IPS-11a (cell line): ENCODE data around the gene COQ9.
A peak's percentile ranks its signal among the peaks of the same experiment; 100 is the strongest.
"Not testable (repeated sequence)": the region's sequence is repeated elsewhere in the genome, so short reads cannot be mapped to it uniquely, and the experiment has no call there.

Source experiments
- H3K4me3 ChIP-seq: one replicate; pipeline ENCODE4 v1.5.1; 2013; ENCODE audit warnings: low read depth, low read length, control low read depth

COQ9 gene, protein sequence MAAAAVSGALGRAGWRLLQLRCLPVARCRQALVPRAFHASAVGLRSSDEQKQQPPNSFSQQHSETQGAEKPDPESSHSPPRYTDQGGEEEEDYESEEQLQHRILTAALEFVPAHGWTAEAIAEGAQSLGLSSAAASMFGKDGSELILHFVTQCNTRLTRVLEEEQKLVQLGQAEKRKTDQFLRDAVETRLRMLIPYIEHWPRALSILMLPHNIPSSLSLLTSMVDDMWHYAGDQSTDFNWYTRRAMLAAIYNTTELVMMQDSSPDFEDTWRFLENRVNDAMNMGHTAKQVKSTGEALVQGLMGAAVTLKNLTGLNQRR

GRCh38 chr16:57447186-57447962 is at the start of gene COQ9, which contains the start of gene CIAPIN1:
COQ9 (plus strand) TSS chr16:57447479; CDS start chr16:57447506, 27 bp downstream.
CIAPIN1 (minus strand) TSS chr16:57447385; CDS start chr16:57440928, 6,457 bp downstream.
- H3K4me3 ChIP-seq, result peak within 1 kb of the TSS; percentile 92

DNA sequence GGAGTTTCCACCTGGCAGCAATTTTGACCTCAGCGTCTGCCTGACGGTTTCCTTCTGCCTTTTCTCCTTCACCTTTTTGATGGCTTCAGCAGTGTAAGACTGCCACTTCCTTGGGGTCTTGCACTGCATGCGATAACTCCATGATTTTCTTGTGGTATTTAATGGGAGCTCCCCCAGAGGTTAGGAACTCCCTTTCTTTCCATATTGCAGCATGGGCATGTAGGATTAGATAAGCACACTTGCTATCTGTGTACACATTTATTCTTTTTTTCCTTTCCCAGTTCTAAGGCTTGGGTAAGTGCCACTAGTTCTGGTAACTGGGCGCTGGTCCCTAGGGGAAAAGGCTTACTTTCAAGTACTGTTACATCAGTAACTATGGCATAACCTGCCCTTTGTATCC is 49.8 kb upstream of the COQ9 start:
- H3K4me3 ChIP-seq, result not testable (repeated sequence)

- no peak overlapping the region for H3K4me3 ChIP-seq
Measured at GRCh38 chr16:57401943-57402640, 45.2 kb upstream of the COQ9 start.

- no peak within 1 kb of the TSS for H3K4me3 ChIP-seq
Measured at GRCh38 chr16:57403965-57404817, 43.1 kb upstream of the COQ9 start, which contains the start of gene CCL17. CCL17 (plus strand) TSS chr16:57404767; CDS start chr16:57413933, 9,166 bp downstream.

DNA sequence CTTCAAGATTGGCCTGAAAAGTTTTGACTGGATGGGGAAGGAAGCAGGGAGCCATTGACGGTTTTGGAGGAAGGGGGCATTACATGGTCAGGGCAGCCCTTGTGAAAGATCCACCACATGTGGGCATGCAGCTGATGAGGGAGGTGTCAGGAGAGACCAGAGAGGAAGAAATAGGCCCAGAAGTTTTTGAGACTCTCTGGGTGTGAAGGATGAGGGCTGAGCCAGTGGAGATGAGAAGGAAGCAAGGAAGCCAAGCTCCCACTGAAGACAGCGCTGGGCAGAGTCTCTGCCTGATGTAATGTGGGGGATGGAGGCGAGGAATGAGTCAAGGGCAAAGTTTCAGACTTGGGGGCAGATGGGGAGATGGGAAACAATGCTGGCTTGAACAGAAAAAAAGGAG is 42.2 kb upstream of the COQ9 start:
- no peak overlapping the region for H3K4me3 ChIP-seq

- H3K4me3 ChIP-seq, result no peak overlapping the region
Measured at GRCh38 chr16:57406881-57407280, 40.4 kb upstream of the COQ9 start.

DNA sequence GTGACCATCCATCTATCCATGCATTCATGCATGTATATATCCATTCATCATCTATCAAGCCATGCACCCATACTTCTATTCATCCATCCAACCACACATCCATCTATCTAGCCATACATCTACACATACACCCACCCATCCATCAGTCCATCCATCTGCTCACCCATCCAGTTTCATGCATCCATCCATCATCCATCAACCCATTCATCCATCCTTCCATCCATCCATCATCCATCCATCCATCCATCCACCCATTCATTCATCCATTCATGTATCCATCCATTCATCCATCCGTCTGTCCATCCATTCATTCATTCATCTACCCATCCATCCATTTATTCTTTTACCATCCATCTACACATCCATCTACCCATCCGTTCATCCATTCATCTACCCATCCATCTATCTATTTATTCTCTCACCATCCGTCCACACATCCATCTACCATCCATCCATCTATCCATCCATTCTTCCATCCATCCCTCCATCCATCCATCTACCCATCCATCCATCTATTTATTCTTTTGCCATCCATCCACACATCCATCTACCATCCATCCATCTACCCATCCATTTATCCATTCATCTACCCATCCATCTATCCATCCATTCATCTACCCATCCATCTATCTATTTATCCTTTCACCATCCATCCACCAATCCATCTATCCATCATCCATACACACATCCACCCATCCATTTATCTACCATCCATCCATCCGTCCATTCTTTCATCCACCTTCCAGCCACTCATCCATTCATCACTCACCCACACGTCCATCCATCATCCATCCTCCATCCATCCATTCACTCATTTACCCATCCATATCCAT is 39.5 kb upstream of the COQ9 start:
- no peak overlapping the region for H3K4me3 ChIP-seq

DNA sequence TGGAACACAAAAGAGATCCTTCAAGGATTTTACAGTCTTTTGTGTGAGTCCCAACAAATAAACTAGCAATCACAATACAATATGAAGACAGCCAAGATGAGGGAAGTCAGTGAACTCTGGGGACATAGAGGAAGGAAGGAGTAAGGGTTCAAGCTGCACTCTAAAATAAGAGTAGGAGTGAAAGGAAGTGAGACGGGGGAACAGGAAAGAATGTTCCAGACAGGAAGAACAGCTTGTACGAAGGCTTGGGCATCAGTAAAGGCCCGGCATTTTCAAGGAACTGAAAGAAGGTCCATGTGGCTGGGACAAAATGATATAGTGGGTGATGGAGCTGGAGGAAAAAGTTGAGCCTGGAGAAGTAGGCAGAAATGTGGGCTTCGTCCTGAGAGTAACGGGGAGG is 38.2 kb upstream of the COQ9 start:
- no peak overlapping the region for H3K4me3 ChIP-seq

DNA sequence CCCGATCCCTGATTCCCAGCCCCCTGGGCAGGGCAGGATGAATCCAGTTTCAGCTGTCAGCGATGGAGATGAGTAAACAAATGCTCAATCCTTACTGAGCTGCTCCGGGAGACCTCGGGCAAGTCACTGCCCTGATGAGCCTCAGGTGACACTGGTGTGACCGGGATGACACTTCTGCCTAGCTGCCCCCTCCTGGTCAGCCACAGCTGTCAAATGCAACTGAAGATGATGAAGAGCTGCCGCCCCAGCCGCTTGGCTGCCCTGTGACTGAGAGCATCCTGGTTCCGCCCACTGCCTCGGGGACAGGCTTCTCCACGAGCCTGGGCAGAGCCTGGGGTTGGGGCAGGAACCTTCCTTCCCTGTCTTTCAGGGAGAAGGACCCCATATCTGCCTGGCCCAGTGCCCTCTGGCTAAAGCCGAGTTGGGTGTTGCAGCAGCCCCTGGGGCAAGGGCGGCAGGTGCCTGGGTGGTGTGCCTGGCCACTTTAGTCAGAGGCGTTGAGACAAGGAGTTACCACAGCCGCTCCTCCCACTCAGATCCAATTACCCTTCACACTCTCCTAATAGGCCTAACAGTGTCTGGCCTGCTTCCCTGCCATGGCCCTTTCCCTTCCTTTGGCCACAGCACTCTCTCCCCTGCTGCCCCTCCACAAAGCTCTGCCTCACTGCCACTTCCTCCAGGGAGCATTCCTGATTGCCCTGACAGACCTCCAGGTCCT is 37.2 kb upstream of the COQ9 start:
- H3K4me3 ChIP-seq, result no peak overlapping the region

DNA sequence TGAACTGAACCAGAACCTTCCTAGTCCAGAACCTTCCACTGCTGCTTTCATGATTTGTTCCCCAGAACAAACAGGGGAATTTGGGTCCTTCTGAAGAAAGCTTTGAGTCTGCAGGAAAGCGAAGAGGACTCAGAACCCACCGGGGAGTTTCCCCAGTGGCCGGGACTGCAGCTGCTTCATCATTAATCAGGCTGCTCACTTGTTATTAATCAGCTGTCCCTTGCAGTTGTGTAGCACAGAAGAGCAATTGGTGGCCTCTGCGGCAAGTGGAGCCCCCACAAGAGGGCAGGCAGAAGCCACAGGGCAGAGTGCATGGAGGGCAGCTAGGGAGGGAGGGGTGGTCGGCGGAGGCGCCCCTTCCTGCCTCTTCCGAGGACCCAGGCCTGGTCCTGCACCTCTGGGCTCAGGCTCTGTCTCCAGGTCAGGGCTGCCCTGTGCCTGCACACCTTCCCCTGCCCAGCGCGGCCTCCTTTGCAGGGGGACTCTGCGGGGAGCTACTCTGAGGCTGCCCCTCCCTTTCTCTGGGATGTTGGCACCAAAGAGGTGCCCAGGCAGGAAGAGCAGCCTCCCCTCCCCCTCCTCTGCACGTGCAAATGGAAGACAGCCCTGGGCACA is 35.8 kb upstream of the COQ9 start:
- H3K4me3 ChIP-seq, result no peak overlapping the region

DNA sequence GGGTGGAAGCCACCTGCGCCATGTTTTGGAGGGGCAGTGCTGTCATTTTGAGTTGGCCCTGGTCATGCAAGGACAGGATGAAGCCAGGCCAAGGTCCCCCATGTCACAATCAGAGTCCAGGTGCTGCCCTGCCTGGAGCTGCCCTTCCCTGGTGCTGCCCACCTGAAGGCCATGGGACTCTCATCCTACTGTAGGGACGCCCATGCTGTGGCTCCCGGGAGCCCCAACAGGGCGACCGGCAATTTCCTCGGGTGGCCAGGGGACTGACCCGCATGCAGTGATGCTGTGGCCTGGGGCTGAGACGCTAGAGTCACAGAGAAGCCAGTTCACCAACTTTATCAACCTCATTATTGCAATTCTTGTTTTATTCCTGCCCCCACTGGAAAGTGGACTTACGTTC is 34.7 kb upstream of the COQ9 start:
- H3K4me3 ChIP-seq, result no peak overlapping the region

DNA sequence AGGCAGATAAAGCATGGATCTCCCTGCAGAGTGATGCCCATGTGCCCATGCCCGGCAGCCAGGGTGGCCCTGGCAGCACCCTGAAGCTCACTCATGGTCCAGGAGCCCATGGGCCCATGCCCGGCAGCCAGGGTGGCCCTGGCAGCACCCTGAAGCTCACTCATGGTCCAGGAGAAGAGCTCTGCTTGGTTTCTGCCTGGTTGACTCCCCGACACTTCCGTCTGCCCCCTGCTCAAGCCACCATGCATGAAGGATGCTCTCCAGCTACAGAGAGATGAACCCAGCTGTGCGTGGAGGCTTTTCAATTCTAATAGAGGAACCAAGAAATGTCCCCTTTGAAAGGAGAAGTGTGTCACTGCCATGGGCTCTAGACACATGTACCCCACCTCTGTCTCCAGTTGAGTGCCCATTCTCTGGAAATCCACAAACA is 34.0 kb upstream of the COQ9 start:
- H3K4me3 ChIP-seq, result no peak overlapping the region

- no peak overlapping the region for H3K4me3 ChIP-seq
Measured at GRCh38 chr16:57413733-57414132, 33.5 kb upstream of the COQ9 start.

- no peak overlapping the region for H3K4me3 ChIP-seq
Measured at GRCh38 chr16:57416084-57416483, 31.2 kb upstream of the COQ9 start.

GRCh38 chr16:57419506-57419905 is 27.8 kb upstream of the COQ9 start:
- no peak overlapping the region for H3K4me3 ChIP-seq

GRCh38 chr16:57422026-57422944 is 25.0 kb upstream of the COQ9 start:
- no peak overlapping the region for H3K4me3 ChIP-seq

DNA sequence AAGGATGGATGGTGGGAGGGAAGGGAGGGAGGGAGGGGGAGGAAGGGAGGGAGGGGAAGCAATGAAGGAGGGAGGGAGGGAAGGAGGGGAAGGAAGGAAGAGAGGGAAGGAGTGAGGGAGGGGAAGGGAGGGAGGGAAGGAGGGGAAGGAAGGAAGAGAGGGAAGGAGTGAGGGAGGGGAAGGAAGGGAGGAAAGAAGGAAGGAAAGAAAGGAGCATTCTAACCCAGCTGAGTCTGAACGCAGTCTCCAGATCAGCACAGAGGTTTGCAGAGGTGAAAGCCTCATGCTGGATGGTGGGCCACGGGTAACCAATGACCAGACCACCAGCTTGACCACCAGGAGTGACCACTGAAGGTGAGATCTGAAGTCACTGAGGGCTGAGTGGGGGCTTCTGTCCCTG is 24.1 kb upstream of the COQ9 start:
- H3K4me3 ChIP-seq, result no peak overlapping the region

- H3K4me3 ChIP-seq, result no peak overlapping the region
Measured at GRCh38 chr16:57424583-57424982, 22.7 kb upstream of the COQ9 start.
